ENCODE data around the gene IGSF3. TPM values are rescaled to one million over a fixed set of nuclear protein-coding genes. Genes with fewer than 3 reads are reported as not detected.

The IGSF3 gene
- polyA plus RNA-seq, 1 experiment = 0.15 TPM

DNA sequence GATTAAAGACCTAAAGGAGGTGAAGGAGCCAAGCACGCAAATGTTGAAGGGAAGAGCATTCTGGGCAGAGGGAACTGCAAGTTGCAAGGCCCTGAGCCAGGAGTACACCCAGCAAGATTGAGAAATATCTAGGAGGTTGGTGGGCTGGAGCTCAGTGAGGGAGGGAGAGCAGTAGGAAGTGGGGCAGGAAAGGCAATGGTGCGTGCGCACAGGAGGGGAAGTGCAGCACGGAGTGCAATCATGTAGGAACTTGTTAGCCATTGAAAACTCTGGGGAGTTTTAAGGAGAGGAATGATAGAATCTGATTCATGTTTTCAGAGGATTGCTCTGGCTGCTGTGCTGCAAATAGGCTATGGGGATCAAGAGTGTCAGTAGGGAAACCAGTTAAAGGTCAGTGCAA lies 13.2 kb upstream of the IGSF3 start:
- ChIA-PET POLR2A (no interaction called here), CTCF (no interaction called here)
- Histone ChIP-seq H3K4me3 (ENCODE audit: low read depth, low read length) (no peak overlapping the region), H3K27me3 (ENCODE audit: control insufficient read depth, insufficient read depth, low read length) (no peaks in the 10 kb centered on the region), H3K36me3 (ENCODE audit: control insufficient read depth, insufficient read depth, low read length) (no peaks in the 10 kb centered on the region)
- DNase-seq (ENCODE audit: low read depth) = no peak
- TF ChIP-seq, protein P1, sequence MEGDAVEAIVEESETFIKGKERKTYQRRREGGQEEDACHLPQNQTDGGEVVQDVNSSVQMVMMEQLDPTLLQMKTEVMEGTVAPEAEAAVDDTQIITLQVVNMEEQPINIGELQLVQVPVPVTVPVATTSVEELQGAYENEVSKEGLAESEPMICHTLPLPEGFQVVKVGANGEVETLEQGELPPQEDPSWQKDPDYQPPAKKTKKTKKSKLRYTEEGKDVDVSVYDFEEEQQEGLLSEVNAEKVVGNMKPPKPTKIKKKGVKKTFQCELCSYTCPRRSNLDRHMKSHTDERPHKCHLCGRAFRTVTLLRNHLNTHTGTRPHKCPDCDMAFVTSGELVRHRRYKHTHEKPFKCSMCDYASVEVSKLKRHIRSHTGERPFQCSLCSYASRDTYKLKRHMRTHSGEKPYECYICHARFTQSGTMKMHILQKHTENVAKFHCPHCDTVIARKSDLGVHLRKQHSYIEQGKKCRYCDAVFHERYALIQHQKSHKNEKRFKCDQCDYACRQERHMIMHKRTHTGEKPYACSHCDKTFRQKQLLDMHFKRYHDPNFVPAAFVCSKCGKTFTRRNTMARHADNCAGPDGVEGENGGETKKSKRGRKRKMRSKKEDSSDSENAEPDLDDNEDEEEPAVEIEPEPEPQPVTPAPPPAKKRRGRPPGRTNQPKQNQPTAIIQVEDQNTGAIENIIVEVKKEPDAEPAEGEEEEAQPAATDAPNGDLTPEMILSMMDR (IDR thresholded peaks at IDR 0.05; ENCODE audit: insufficient read depth, low read depth, low read length) = no peak

DNA sequence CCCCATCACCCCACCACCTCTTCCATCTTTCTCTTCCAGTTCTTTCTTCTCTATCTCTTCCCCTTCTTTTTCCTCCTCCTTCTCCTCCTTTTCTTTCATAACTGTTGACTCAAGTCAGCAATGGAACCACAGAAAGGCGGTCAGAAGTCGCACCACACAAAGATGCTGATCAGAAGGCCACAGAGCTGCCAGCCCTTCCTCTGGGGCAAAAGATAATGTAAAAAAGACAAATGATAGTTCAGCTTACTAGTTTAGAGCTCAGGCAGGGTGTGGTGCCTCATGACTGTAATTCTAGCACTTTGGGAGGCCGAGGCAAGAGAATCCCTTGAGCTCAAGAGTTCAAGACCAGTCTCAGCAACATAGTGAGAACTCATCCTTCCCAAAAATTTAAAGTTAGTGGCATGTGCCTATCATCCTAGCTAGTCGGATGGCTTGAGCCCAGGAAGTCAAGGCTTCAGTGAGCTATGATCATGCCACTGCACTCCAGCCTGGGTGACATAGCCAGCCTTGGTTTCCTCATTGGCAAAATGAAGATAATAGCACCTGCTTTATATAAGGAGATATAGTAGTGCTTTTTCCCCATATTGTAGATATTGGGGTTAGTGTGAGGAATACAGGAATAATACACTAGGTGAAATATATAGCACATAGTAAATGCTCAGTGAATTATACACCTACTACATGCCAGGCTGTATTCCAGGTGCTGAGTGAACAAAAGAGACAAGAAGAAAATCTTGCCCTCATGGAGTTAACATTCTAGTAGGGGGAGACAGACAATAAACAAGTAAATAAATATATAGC lies 12.5 kb upstream of the IGSF3 start:
- POLR2A ChIA-PET = interaction anchor here (0.6 kb wide), 1 partner anchor 283 kb away, joined by 3 read pairs; no protein-coding TSS in a partner anchor

DNA sequence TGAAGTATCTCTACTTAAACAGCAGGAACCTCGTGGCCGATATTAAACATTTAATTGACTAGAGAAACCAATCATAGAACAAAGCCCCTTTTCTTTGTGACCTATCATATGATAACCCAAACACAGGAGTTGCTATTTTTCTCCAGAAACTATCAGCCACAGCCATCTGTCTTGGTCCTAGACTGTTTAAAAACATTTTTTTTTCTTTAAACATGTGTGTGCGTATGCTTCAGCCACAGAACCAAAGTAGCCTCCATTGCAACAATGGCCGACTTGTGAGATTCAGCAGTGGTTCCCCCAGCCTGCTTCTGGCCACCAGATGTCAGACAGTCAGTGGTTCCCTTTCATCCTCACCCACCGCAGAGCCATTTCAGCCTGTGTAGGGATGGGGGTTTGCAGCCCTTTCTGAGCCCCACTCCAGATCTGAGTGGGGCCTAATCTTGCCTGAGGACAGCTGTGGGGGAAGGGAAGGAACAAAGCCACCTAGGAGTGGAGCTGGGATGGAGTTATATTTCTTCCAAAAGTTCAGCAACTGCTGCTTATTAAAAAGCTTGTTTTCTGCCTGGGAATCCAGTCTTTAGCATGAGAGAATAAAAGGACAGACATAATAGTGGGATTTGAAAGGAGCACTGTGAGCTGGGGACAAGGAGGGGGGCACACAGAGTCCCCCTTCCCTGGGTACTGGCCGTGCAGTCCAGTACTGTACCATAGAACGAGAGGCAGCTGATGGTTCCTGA lies 11.7 kb upstream of the IGSF3 start:
- DNase-seq (ENCODE audit: low read depth) = no peak
- TF ChIP-seq, protein P1 (IDR thresholded peaks at IDR 0.05; ENCODE audit: insufficient read depth, low read depth, low read length) = no peak
- no peaks in the 10 kb centered on the region for H3K36me3 ChIP-seq (ENCODE audit: control insufficient read depth, insufficient read depth, low read length)
- H3K4me3 ChIP-seq (ENCODE audit: low read depth, low read length) = no peak overlapping the region
- no peaks in the 10 kb centered on the region for H3K27me3 ChIP-seq (ENCODE audit: control insufficient read depth, insufficient read depth, low read length)
- POLR2A ChIA-PET = interaction anchor here (0.6 kb wide), 1 partner anchor 284 kb away, joined by 3 read pairs; no protein-coding TSS in a partner anchor
- CTCF ChIA-PET = interaction anchor here (0.9 kb wide), 1 partner anchor 12 kb away, joined by 3 read pairs; no protein-coding TSS in a partner anchor

More for the DNA sequence above, 12.5 kb upstream of the IGSF3 start:
- Histone ChIP-seq H3K36me3 (ENCODE audit: control insufficient read depth, insufficient read depth, low read length) (no peaks in the 10 kb centered on the region), H3K27me3 (ENCODE audit: control insufficient read depth, insufficient read depth, low read length) (no peaks in the 10 kb centered on the region), H3K4me3 (ENCODE audit: low read depth, low read length) (no peak overlapping the region)
- DNase-seq (ENCODE audit: low read depth) = no peak
- TF ChIP-seq, protein P1 (IDR thresholded peaks at IDR 0.05; ENCODE audit: insufficient read depth, low read depth, low read length) = no peak
- CTCF ChIA-PET = interaction anchor here (0.9 kb wide), 1 partner anchor 11 kb away, joined by 3 read pairs; no protein-coding TSS in a partner anchor

GRCh38 chr1:116678732-116679090 lies 11.2 kb upstream of the IGSF3 start:
- Histone ChIP-seq H3K4me3 (ENCODE audit: low read depth, low read length) (no peak overlapping the region), H3K36me3 (ENCODE audit: control insufficient read depth, insufficient read depth, low read length) (no peaks in the 10 kb centered on the region), H3K27me3 (ENCODE audit: control insufficient read depth, insufficient read depth, low read length) (no peaks in the 10 kb centered on the region)
- no peak for DNase-seq (ENCODE audit: low read depth)
- POLR2A ChIA-PET = no interaction called here
- TF ChIP-seq, protein P1 (IDR thresholded peaks at IDR 0.05; ENCODE audit: insufficient read depth, low read depth, low read length) = no peak
- CTCF ChIA-PET = no interaction called here

GRCh38 chr1:116677474-116678062 lies 10.0 kb upstream of the IGSF3 start:
- POLR2A ChIA-PET = no interaction called here
- TF ChIP-seq, protein P1 (IDR thresholded peaks at IDR 0.05; ENCODE audit: insufficient read depth, low read depth, low read length) = no peak
- H3K4me3 ChIP-seq (ENCODE audit: low read depth, low read length) = no peak overlapping the region
- CTCF ChIA-PET = no interaction called here
- no peaks in the 10 kb centered on the region for H3K36me3 ChIP-seq (ENCODE audit: control insufficient read depth, insufficient read depth, low read length)
- DNase-seq (ENCODE audit: low read depth) = no peak
- H3K27me3 ChIP-seq (ENCODE audit: control insufficient read depth, insufficient read depth, low read length) = no peaks in the 10 kb centered on the region
